Transverse colon (tissue), 4 donors: ENCODE data around the gene SLC41A2. TPM values are rescaled to one million over a fixed set of nuclear protein-coding genes. Genes with fewer than 3 reads are reported as not detected.
A peak's percentile ranks its signal among the peaks of the same experiment; 100 is the strongest.

ENCODE experiments used
- DNase-seq: peaks from one replicate; pipeline ENCODE4 v3.0.0-alpha.2; 2019
- H3K27ac ChIP-seq, 4 donors: fragments of 200-600 bp; sonication (generic); 2 replicates each; pipeline ENCODE4 v1.5.1; 2016 to 2018; ENCODE audit warnings: inconsistent platforms in 4 of 4
- H3K27me3 ChIP-seq: fragments of 200-600 bp; sonication (generic); 2 replicates; pipeline ENCODE4 v1.5.1; 2017; ENCODE audit warnings: inconsistent platforms
- H3K36me3 ChIP-seq, 4 donors: fragments of 200-600 bp; sonication (generic); 2 replicates each; pipeline ENCODE4 v1.5.1; 2017 to 2019; ENCODE audit warnings: inconsistent platforms in 4 of 4
- H3K4me1 ChIP-seq, 4 donors: fragments of 200-600 bp; sonication (generic); 2 replicates each; pipeline ENCODE4 v1.5.1; 2017 to 2020; ENCODE audit warnings: inconsistent platforms in 4 of 4
- H3K4me3 ChIP-seq, 4 donors: fragments of 200-600 bp; sonication (generic); 1 replicate in 1 of 4; 2 replicates in 3 of 4; pipeline versions ENCODE4 v1.5.1 to v1.6.1; 2017 to 2019; ENCODE audit warnings: inconsistent platforms in 4 of 4
- H3K9me3 ChIP-seq, 2 donors: fragments of 200-600 bp; sonication (generic); 2 replicates each; pipeline ENCODE4 v1.5.1; 2017 to 2019; ENCODE audit warnings: inconsistent platforms in 2 of 2
- EP300 ChIP-seq: sonication (generic); formaldehyde crosslinking; IDR thresholded peaks from one replicate; pipeline ENCODE4 v1.6.1; 2017; ENCODE audit warnings: antibody characterized with exemption, low read depth
- POLR2A ChIP-seq: fragments of 450-650 bp; IDR thresholded peaks from one replicate; pipeline ENCODE4 v1.6.1; 2016; ENCODE audit warnings: antibody characterized with exemption, mild to moderate bottlenecking, moderate library complexity
- POLR2AphosphoS5 ChIP-seq, 3 donors: sonication (generic); formaldehyde crosslinking; IDR thresholded peaks; one replicate each; pipeline ENCODE4 v1.6.1; 2016; ENCODE audit warnings: antibody characterized with exemption in 3 of 3
- WGBS, 2 donors: methylation state at CpG; one replicate each; pipeline ENCODE4 v1.1.5; 2018; ENCODE audit warnings: low coverage in 1 of 2; 5-methylcytosine and 5-hydroxymethylcytosine counted together
- in situ Hi-C, 4 donors: fragments of 200-750 bp; cut with MboI; loops; one replicate each; pipeline versions ENCODE4 v1.15.0 to v1.15.1; 2017; ENCODE audit warnings: low sequenced_read_pairs in 3 of 4, low pct_ligation_motif_present in 1 of 4, low pct_unique_long_range_greater_than_20kb in 1 of 4
- intact Hi-C: fragments of 100-400 bp; cut with DNase I; formaldehyde crosslinking; loops from one replicate; pipeline ENCODE4 v1.15.1; 2023; ENCODE audit warnings: low total_unique reads
- total RNA-seq, 4 donors: library from RNA; depleted of rRNA; stranded (reverse); fragments of >200 nt; gene quantifications; one replicate each; pipeline ENCODE4 v1.1.0, GENCODE V29; 2016
- TF ChIP-seq, protein P1 (sequence below), 5 experiments: fragments of 200-600 bp in 3 of 5; fragments of 450-650 bp in 2 of 5; sonication (generic) in 3 of 5; IDR thresholded peaks; 1 replicate in 2 of 5; 2 replicates in 3 of 5; pipeline ENCODE4 v1.5.1; 2016 to 2017; ENCODE audit warnings: antibody characterized with exemption in 5 of 5, inconsistent platforms in 3 of 5, mild to moderate bottlenecking in 2 of 5, moderate library complexity in 1 of 5

The SLC41A2 gene
- total RNA-seq, 4 donors from 2014 or later, result 31.6 to 154 (median 129) TPM

- no peaks in the 10 kb centered on the region for H3K36me3 ChIP-seq
- DNase-seq, result no peak
- in situ Hi-C loops (no loop called here), intact Hi-C loops (no loop called here)
- H3K27ac ChIP-seq, result no peak overlapping the region
- H3K9me3 ChIP-seq, result no peaks in the 10 kb centered on the region
- TF ChIP-seq POLR2AphosphoS5 (IDR thresholded peaks at IDR 0.05) (no peak), POLR2A (no peak), EP300 (no peak)
- TF ChIP-seq, protein P1, sequence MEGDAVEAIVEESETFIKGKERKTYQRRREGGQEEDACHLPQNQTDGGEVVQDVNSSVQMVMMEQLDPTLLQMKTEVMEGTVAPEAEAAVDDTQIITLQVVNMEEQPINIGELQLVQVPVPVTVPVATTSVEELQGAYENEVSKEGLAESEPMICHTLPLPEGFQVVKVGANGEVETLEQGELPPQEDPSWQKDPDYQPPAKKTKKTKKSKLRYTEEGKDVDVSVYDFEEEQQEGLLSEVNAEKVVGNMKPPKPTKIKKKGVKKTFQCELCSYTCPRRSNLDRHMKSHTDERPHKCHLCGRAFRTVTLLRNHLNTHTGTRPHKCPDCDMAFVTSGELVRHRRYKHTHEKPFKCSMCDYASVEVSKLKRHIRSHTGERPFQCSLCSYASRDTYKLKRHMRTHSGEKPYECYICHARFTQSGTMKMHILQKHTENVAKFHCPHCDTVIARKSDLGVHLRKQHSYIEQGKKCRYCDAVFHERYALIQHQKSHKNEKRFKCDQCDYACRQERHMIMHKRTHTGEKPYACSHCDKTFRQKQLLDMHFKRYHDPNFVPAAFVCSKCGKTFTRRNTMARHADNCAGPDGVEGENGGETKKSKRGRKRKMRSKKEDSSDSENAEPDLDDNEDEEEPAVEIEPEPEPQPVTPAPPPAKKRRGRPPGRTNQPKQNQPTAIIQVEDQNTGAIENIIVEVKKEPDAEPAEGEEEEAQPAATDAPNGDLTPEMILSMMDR (IDR thresholded peaks at IDR 0.05), result no peak
- H3K4me3 ChIP-seq, result no peak overlapping the region
- peaks cover 0 to 12% (median 6%) of the 10 kb centered on the region in 4 donors for H3K4me1 ChIP-seq
- 58 to 63% methylated on average over 1 to 2 of the region's 2 CpGs for WGBS, 2 donors
- no peaks in the 10 kb centered on the region for H3K27me3 ChIP-seq
Measured at GRCh38 chr12:104929977-104930376, 28.1 kb downstream of the SLC41A2 start.

DNA sequence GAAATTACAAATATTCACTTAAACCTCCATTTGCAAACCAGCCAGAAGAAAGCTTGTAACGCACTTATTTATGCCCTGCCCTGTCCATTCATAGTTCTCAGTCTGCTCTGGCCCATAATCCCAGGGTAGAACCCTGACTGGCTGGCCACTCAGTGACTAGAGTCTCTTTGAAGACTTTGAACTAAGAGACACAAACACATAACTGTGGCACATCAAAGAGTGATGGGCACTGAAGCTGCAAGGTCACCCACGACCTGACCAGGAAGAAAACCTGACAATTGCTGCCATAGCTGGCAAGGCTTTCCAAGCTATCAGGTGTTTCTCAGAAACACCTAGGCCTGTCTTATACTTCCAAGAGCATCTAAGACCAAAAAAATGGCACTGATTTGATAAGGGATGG is 28.7 kb downstream of the SLC41A2 start:
- in situ Hi-C loops (no loop called here), intact Hi-C loops (no loop called here)
- Histone ChIP-seq H3K27me3 (no peaks in the 10 kb centered on the region), H3K4me1 (peaks cover 0 to 12% (median 6%) of the 10 kb centered on the region in 4 donors), H3K36me3 (no peaks in the 10 kb centered on the region), H3K9me3 (no peaks in the 10 kb centered on the region), H3K27ac (no peak overlapping the region), H3K4me3 (no peak overlapping the region)
- no peak for DNase-seq
- 73 to 84% methylated on average over 2 of the region's 2 CpGs for WGBS, 2 donors
- TF ChIP-seq EP300 (no peak), POLR2A (no peak), POLR2AphosphoS5 (IDR thresholded peaks at IDR 0.05) (no peak)
- TF ChIP-seq, protein P1 (IDR thresholded peaks at IDR 0.05), result no peak

DNA sequence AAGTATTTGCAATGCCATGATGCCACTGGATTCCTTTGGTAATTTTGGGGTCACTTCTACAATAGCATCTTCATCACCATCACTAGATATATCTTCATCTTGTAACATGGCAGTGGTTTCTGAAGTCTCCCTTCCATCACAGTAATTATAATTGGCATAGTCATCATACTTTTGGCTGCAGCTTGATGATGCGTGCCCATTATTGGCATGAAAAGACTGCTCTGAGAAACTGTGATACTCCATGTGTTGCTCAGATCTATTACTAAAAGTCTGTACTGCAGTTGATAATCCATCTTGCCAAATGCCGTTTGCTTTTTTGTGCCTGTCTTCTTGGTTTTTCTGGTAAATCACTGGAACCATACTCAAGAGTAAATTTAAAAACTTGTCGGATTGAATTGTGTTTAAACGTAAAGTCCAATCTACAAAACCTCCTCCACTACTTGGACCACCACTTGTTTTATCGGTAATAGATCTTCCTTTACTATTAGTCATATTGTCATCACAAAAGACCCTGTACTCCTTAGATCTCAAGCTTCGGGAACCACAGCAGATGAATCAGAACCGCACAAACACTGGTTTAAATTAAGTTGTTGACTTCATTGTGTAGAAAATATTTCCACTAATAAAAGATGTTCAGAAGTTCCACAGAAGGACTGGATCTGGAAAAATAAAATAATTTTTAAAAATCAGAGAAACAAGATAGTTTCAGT is 29.9 kb downstream of the SLC41A2 start:
- no peak overlapping the region for H3K4me3 ChIP-seq
- no peak for DNase-seq
- H3K27me3 ChIP-seq, result no peaks in the 10 kb centered on the region
- in situ Hi-C loops (no loop called here), intact Hi-C loops (no loop called here)
- peaks cover 0 to 17% (median 6%) of the 10 kb centered on the region in 4 donors for H3K4me1 ChIP-seq
- H3K27ac ChIP-seq, result no peak overlapping the region
- H3K9me3 ChIP-seq, result no peaks in the 10 kb centered on the region
- no peak for TF ChIP-seq POLR2AphosphoS5 (IDR thresholded peaks at IDR 0.05)
- TF ChIP-seq, protein P1 (IDR thresholded peaks at IDR 0.05), result no peak
- TF ChIP-seq POLR2A, result no peak
- TF ChIP-seq EP300, result no peak
- H3K36me3 ChIP-seq, result no peaks in the 10 kb centered on the region
- 87 to 90% methylated on average over 6 to 7 of the region's 7 CpGs for WGBS, 2 donors

DNA sequence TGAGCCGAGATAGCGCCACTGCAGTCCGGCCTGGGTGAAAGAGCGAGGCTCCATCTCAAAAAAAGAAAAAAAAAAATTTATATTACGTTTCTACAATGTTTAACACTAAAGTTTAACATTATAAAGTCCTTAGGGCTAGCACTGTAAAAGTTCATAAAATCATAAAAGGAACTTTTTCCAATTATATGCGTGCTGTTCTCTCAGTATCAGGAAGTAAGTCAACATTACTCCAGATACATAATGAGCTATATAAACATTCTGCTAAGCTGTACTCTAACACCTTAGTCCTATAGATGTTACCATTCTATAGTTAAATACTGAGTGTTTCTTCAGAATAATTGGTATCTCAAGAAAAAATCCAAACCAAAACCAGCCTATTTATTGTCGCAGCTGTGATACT is 32.6 kb downstream of the SLC41A2 start:
- no peak for DNase-seq
- Histone ChIP-seq H3K9me3 (peaks cover 12 to 16% of the 10 kb centered on the region in 2 donors), H3K27ac (peak overlapping the region; percentile 30 to 62 (median 46)), H3K36me3 (no peaks in the 10 kb centered on the region), H3K4me3 (no peak overlapping the region), H3K27me3 (no peaks in the 10 kb centered on the region), H3K4me1 (peaks cover 0 to 17% (median 6%) of the 10 kb centered on the region in 4 donors)
- TF ChIP-seq, protein P1 (IDR thresholded peaks at IDR 0.05), result no peak
- no peak for TF ChIP-seq POLR2AphosphoS5 (IDR thresholded peaks at IDR 0.05)
- TF ChIP-seq POLR2A, result no peak
- no peak for TF ChIP-seq EP300
- intact Hi-C loops (no loop called here), in situ Hi-C loops (no loop called here)
- WGBS, 2 donors, result 34 to 67% methylated on average over 6 to 7 of the region's 7 CpGs
